Measurements from ENCODE around the gene KRTAP10-5. TPM values are rescaled to one million over a fixed set of nuclear protein-coding genes. Genes with fewer than 3 reads are reported as not detected.

Gene KRTAP10-5
- total RNA-seq, 1 experiment from 2014 or later, result not detected

- no peak for TF ChIP-seq ZFX (IDR thresholded peaks at IDR 0.05)
- no peak for TF ChIP-seq CEBPB (IDR thresholded peaks at IDR 0.05; ENCODE audit: low read depth)
- no peak for TF ChIP-seq SIN3A (IDR thresholded peaks at IDR 0.05; ENCODE audit: low read depth)
- no peak for TF ChIP-seq ATF3 (IDR thresholded peaks at IDR 0.05)
These were observed 19.0 kb upstream of the KRTAP10-5 start (continued) for GRCh38 chr21:44599264-44600029.

GRCh38 chr21:44598061-44598460 is 17.7 kb upstream of the KRTAP10-5 start:
- no peaks in the 10 kb centered on the region for H3K79me2 ChIP-seq (ENCODE audit: insufficient read depth, low read length)
- TF ChIP-seq FOSL1 (IDR thresholded peaks at IDR 0.05; ENCODE audit: low read depth) (no peak), EGR1 (IDR thresholded peaks at IDR 0.05; ENCODE audit: low read depth) (no peak)
- H4K20me1 ChIP-seq (ENCODE audit: insufficient read depth), result no peaks in the 10 kb centered on the region
- H3K27me3 ChIP-seq (ENCODE audit: insufficient read depth, low read length), result no peaks in the 10 kb centered on the region
- H3K27ac ChIP-seq (ENCODE audit: low read depth, low read length), result no peak overlapping the region
- no peak overlapping the region for H3K9ac ChIP-seq (ENCODE audit: low read length)
- no peaks in the 10 kb centered on the region for H3K9me2 ChIP-seq (ENCODE audit: insufficient read depth)
- no peaks in the 10 kb centered on the region for H3K36me3 ChIP-seq (ENCODE audit: control insufficient read depth in 1 of 2, insufficient read depth in 2 of 2, low read length in 2 of 2)
- no peak overlapping the region for H3K4me2 ChIP-seq (ENCODE audit: low read length)
- no peak for ATAC-seq
- no peak overlapping the region for H2AFZ ChIP-seq (ENCODE audit: low read depth, low read length, poor library complexity, severe bottlenecking)
- DNase-seq (ENCODE audit: low read depth, low spot score), result no peak
- POLR2A ChIA-PET, result no interaction called here
- H3K4me1 ChIP-seq (ENCODE audit: control insufficient read depth in 1 of 2, insufficient read depth in 2 of 2, low read length in 2 of 2), result peaks cover 0 to 3% of the 10 kb centered on the region in 2 experiments; a peak in 1 of 4 replicates
- intact Hi-C loops (cut with micrococcal nuclease), result no loop called here
- RAD21 ChIA-PET (ENCODE audit: low non-redundant PET in 1 of 2, low total read pairs in 2 of 2, uncharacterized antibody in 2 of 2, unreplicated experiment in 2 of 2), result no interaction called here
- H3K9me3 ChIP-seq (ENCODE audit: control insufficient read depth in 1 of 2, insufficient read depth in 1 of 2, low read depth in 1 of 2, low read length in 2 of 2), result no peaks in the 10 kb centered on the region
- H3K4me3 ChIP-seq (replicated peaks in 1 of 2; ENCODE audit: low read depth in 1 of 2, low read length in 2 of 2), result no peak overlapping the region
- no TSS peak for BruUV-seq (replicated peaks)
- CTCF ChIA-PET, result no interaction called here

GRCh38 chr21:44596068-44596725 is 15.8 kb upstream of the KRTAP10-5 start:
- ATAC-seq, result no peak
- Histone ChIP-seq H3K9me2 (ENCODE audit: insufficient read depth) (no peaks in the 10 kb centered on the region), H3K79me2 (ENCODE audit: insufficient read depth, low read length) (no peaks in the 10 kb centered on the region), H3K9ac (ENCODE audit: low read length) (no peak overlapping the region), H3K27ac (ENCODE audit: low read depth, low read length) (no peak overlapping the region), H3K4me1 (ENCODE audit: control insufficient read depth in 1 of 2, insufficient read depth in 2 of 2, low read length in 2 of 2) (peaks cover 0 to 3% of the 10 kb centered on the region in 2 experiments; a peak in 1 of 4 replicates), H3K9me3 (ENCODE audit: control insufficient read depth in 1 of 2, insufficient read depth in 1 of 2, low read depth in 1 of 2, low read length in 2 of 2) (no peaks in the 10 kb centered on the region), H2AFZ (ENCODE audit: low read depth, low read length, poor library complexity, severe bottlenecking) (no peak overlapping the region), H3K27me3 (ENCODE audit: insufficient read depth, low read length) (no peaks in the 10 kb centered on the region), H3K4me2 (ENCODE audit: low read length) (no peak overlapping the region), H4K20me1 (ENCODE audit: insufficient read depth) (no peaks in the 10 kb centered on the region), H3K36me3 (ENCODE audit: control insufficient read depth in 1 of 2, insufficient read depth in 2 of 2, low read length in 2 of 2) (no peaks in the 10 kb centered on the region), H3K4me3 (replicated peaks in 1 of 2; ENCODE audit: low read depth in 1 of 2, low read length in 2 of 2) (no peak overlapping the region)
- intact Hi-C loops (cut with micrococcal nuclease), result no loop called here
- ChIA-PET POLR2A (no interaction called here), CTCF (no interaction called here), RAD21 (ENCODE audit: low non-redundant PET in 1 of 2, low total read pairs in 2 of 2, uncharacterized antibody in 2 of 2, unreplicated experiment in 2 of 2) (interaction anchor here in 1 of 2 experiments (0.6 kb wide), 1 partner anchor 87 kb away, joined by 5 read pairs; no protein-coding TSS in a partner anchor)
- DNase-seq (ENCODE audit: low read depth, low spot score), result no peak
- no TSS peak for BruUV-seq (replicated peaks)
- no peak for TF ChIP-seq MAX (IDR thresholded peaks at IDR 0.05)
- TF ChIP-seq FOSL1 (IDR thresholded peaks at IDR 0.05; ENCODE audit: low read depth), result no peak
- TF ChIP-seq ZBTB33 (IDR thresholded peaks at IDR 0.05; ENCODE audit: extremely low read depth, insufficient replicate concordance, low read length), result no peak
- no peak for TF ChIP-seq SRF (IDR thresholded peaks at IDR 0.05; ENCODE audit: low read depth)
- no peak for TF ChIP-seq POLR2AphosphoS5 (IDR thresholded peaks at IDR 0.05; ENCODE audit: low read depth, low read length)
- no peak for TF ChIP-seq ELF1 (IDR thresholded peaks at IDR 0.05; ENCODE audit: borderline replicate concordance, low read depth)
- TF ChIP-seq EGR1 (IDR thresholded peaks at IDR 0.05; ENCODE audit: low read depth), result no peak
- TF ChIP-seq CEBPB (IDR thresholded peaks at IDR 0.05; ENCODE audit: low read depth), result no peak
- no peak for TF ChIP-seq CBX3 (IDR thresholded peaks at IDR 0.05; ENCODE audit: low read depth)
- no peak for TF ChIP-seq RAD21 (IDR thresholded peaks at IDR 0.05; ENCODE audit: low read depth)
- no peak for TF ChIP-seq ZFX (IDR thresholded peaks at IDR 0.05)
